ENCODE results near the gene PPP1R16B.

GRCh38 chr20:38937000-38937399 lies 131.5 kb downstream of the PPP1R16B start:
- TF ChIP-seq REST (IDR thresholded peaks at IDR 0.05; ENCODE audit: borderline replicate concordance) (no peak), CTCF (IDR thresholded peaks at IDR 0.05; ENCODE audit: poor library complexity, severe bottlenecking) (no peak), TAF1 (IDR thresholded peaks at IDR 0.05; ENCODE audit: low read depth) (no peak), EZH2 (IDR thresholded peaks at IDR 0.05; ENCODE audit: borderline replicate concordance, insufficient read depth, low read length, poor library complexity, severe bottlenecking) (no peak), POLR2AphosphoS5 (IDR thresholded peaks at IDR 0.05) (no peak), EP300 (conservative IDR thresholded peaks at IDR 0.05; ENCODE audit: poor library complexity, severe bottlenecking) (no peak), MXI1 (conservative IDR thresholded peaks at IDR 0.05; ENCODE audit: poor library complexity, severe bottlenecking) (no peak)
